HCT116 (cell line): ENCODE results near the gene MCRIP2. TPM values are rescaled to one million over a fixed set of nuclear protein-coding genes. Genes with fewer than 3 reads are reported as not detected.

Experiments
- ATAC-seq: fragments of 200-7000 bp; cut with Tn5 transposase; 2 replicates; pipeline ENCODE4 v1.9.1; 2020; ENCODE audit warnings: mild to moderate bottlenecking, moderate library complexity
- BruUV-seq: library from RNA; stranded (reverse); fragments of 400-500 nt; replicated peaks from 2 replicates; lab custom pipeline; 2021; lab: Mats Ljungman, UMichigan
- CTCF ChIA-PET: fragments of 300-600 bp; sonication (Branson Sonifier 250); formaldehyde crosslinking; loops from one replicate; lab custom pipeline; 2021; ENCODE audit warnings: antibody characterized with exemption; lab: Charles Lee
- POLR2A ChIA-PET: fragments of 300-600, 350-600 bp; sonication (Branson Sonifier 250); formaldehyde crosslinking; loops from one replicate; lab custom pipeline; 2021; ENCODE audit warnings: antibody characterized with exemption; lab: Charles Lee
- RAD21 ChIA-PET, 2 experiments: fragments of 300-600 bp; sonication (Branson Sonifier 250); formaldehyde crosslinking; loops; one replicate each; lab custom pipeline; 2023; ENCODE audit warnings: low total read pairs in 2 of 2; ENCODE audit not compliant: uncharacterized antibody in 2 of 2, unreplicated experiment in 2 of 2, low non-redundant PET in 1 of 2; lab: Charles Lee
- DNase-seq: peaks from one replicate; pipeline ENCODE4 v3.0.0-alpha.2; 2010; ENCODE audit warnings: low read depth, low spot score
- H2AFZ ChIP-seq: fragments of 200-600 bp; shearing (Covaris generic), sonication (generic); 2 replicates; pipeline ENCODE4 v1.6.1; 2017; ENCODE audit warnings: low read depth, mixed run types, mixed read lengths, antibody characterized with exemption, low read length; ENCODE audit not compliant: poor library complexity, severe bottlenecking
- H3K27ac ChIP-seq: 2 replicates; pipeline ENCODE4 v1.5.1; 2012; ENCODE audit warnings: low read depth, low read length
- H3K27me3 ChIP-seq: fragments of 200-600 bp; sonication (generic); 2 replicates; pipeline ENCODE4 v1.6.1; 2016; ENCODE audit warnings: mixed run types, low read length, mixed read lengths; ENCODE audit not compliant: insufficient read depth
- H3K36me3 ChIP-seq, 2 experiments: fragments of 200-500 bp in 1 of 2; fragments of 200-600 bp in 1 of 2; sonication (Bioruptor generic) in 1 of 2; sonication (generic) in 1 of 2; 2 replicates each; pipeline versions ENCODE4 v1.5.1 to v1.6.1; 2014 to 2016; ENCODE audit warnings: low read length in 2 of 2, inconsistent platforms in 1 of 2, mixed read lengths in 1 of 2, mixed run types in 1 of 2; ENCODE audit not compliant: insufficient read depth in 2 of 2, control insufficient read depth in 1 of 2
- H3K4me1 ChIP-seq, 2 experiments: fragments of 200-600 bp in 1 of 2; sonication (generic) in 1 of 2; 2 replicates each; pipeline versions ENCODE4 v1.5.1 to v1.6.1; 2012 to 2017; ENCODE audit warnings: low read length in 2 of 2, inconsistent platforms in 1 of 2, mild to moderate bottlenecking in 1 of 2, mixed read lengths in 1 of 2, mixed run types in 1 of 2, moderate library complexity in 1 of 2; ENCODE audit not compliant: insufficient read depth in 2 of 2, control insufficient read depth in 1 of 2
- H3K4me2 ChIP-seq: fragments of 200-600 bp; sonication (generic); 2 replicates; pipeline ENCODE4 v1.6.1; 2017; ENCODE audit warnings: mixed run types, low read length, mixed read lengths
- H3K4me3 ChIP-seq, 2 experiments: fragments of 200-600 bp in 1 of 2; sonication (generic) in 1 of 2; replicated peaks in 1 of 2; 2 replicates each; pipeline ENCODE4 v1.5.1; 2011 to 2016; ENCODE audit warnings: low read length in 2 of 2, control low read depth in 1 of 2, low read depth in 1 of 2, mild to moderate bottlenecking in 1 of 2, mixed read lengths in 1 of 2, mixed run types in 1 of 2
- H3K79me2 ChIP-seq: fragments of 200-600 bp; sonication (generic); 2 replicates; pipeline ENCODE4 v1.6.1; 2017; ENCODE audit warnings: mild to moderate bottlenecking, mixed run types, low read length, moderate library complexity, mixed read lengths; ENCODE audit not compliant: insufficient read depth
- H3K9ac ChIP-seq: fragments of 200-600 bp; sonication (generic); 2 replicates; pipeline ENCODE4 v1.6.1; 2016; ENCODE audit warnings: low read length, mixed read lengths
- H3K9me2 ChIP-seq: fragments of 200-600 bp; sonication (generic), shearing (Covaris generic); 2 replicates; pipeline ENCODE4 v1.6.1; 2017; ENCODE audit warnings: mixed run types, mild to moderate bottlenecking, moderate library complexity; ENCODE audit not compliant: insufficient read depth
- H3K9me3 ChIP-seq, 2 experiments: fragments of 200-500 bp in 1 of 2; fragments of 200-600 bp in 1 of 2; sonication (Bioruptor generic) in 1 of 2; sonication (generic) in 1 of 2; 2 replicates each; pipeline ENCODE4 v1.6.1; 2014 to 2017; ENCODE audit warnings: low read length in 2 of 2, mixed read lengths in 2 of 2, inconsistent platforms in 1 of 2, low read depth in 1 of 2, mild to moderate bottlenecking in 1 of 2, mixed run types in 1 of 2, moderate library complexity in 1 of 2; ENCODE audit not compliant: control insufficient read depth in 1 of 2, insufficient read depth in 1 of 2
- H4K20me1 ChIP-seq: fragments of 200-600 bp; sonication (generic), shearing (Covaris generic); 2 replicates; pipeline ENCODE4 v1.6.1; 2017; ENCODE audit warnings: mixed run types, mild to moderate bottlenecking, moderate library complexity; ENCODE audit not compliant: insufficient read depth
- ATF3 ChIP-seq: IDR thresholded peaks from 2 replicates; pipeline ENCODE4 v1.6.1; 2012
- CBX3 ChIP-seq: IDR thresholded peaks from 2 replicates; pipeline ENCODE4 v1.6.1; 2012; ENCODE audit warnings: low read depth
- CTCF ChIP-seq, 3 experiments: fragments of 200-600 bp in 1 of 3; sonication (generic) in 1 of 3; IDR thresholded peaks in 2 of 3; conservative IDR thresholded peaks in 1 of 3; 2 replicates each; pipeline ENCODE4 v1.5.1; 2012 to 2017; ENCODE audit warnings: low read depth in 2 of 3, low read length in 2 of 3, antibody characterized with exemption in 1 of 3, borderline replicate concordance in 1 of 3, control low read depth in 1 of 3, mild to moderate bottlenecking in 1 of 3, mixed read lengths in 1 of 3, mixed run types in 1 of 3, moderate library complexity in 1 of 3; ENCODE audit not compliant: insufficient read depth in 1 of 3
- ELF1 ChIP-seq: IDR thresholded peaks from 2 replicates; pipeline ENCODE4 v1.6.1; 2012; ENCODE audit warnings: low read depth, borderline replicate concordance
- EZH2 ChIP-seq: fragments of 200-600 bp; sonication (generic); IDR thresholded peaks from 2 replicates; pipeline ENCODE4 v1.6.1; 2017; ENCODE audit warnings: antibody characterized with exemption, mixed run types
- FOSL1 ChIP-seq: IDR thresholded peaks from 2 replicates; pipeline ENCODE4 v1.6.1; 2012; ENCODE audit warnings: low read depth
- JUND ChIP-seq: IDR thresholded peaks from 2 replicates; pipeline ENCODE4 v1.6.1; 2012
- POLR2A ChIP-seq: IDR thresholded peaks from 2 replicates; pipeline ENCODE4 v1.7.0; 2011; ENCODE audit warnings: borderline replicate concordance; ENCODE audit not compliant: insufficient read depth, insufficient read length; ENCODE audit errors: extremely low read depth
- RAD21 ChIP-seq: IDR thresholded peaks from 2 replicates; pipeline ENCODE4 v1.6.1; 2012; ENCODE audit warnings: low read depth, mild to moderate bottlenecking
- REST ChIP-seq: IDR thresholded peaks from 2 replicates; pipeline ENCODE4 v1.6.1; 2012; ENCODE audit warnings: low read depth
- SIN3A ChIP-seq: IDR thresholded peaks from 2 replicates; pipeline ENCODE4 v1.6.1; 2012; ENCODE audit warnings: low read depth
- SRF ChIP-seq: IDR thresholded peaks from 2 replicates; pipeline ENCODE4 v1.6.1; 2012; ENCODE audit warnings: low read depth
- ZBTB33 ChIP-seq: IDR thresholded peaks from 2 replicates; pipeline ENCODE4 v1.6.1; 2011; ENCODE audit warnings: mild to moderate bottlenecking, low read length, moderate library complexity; ENCODE audit not compliant: insufficient replicate concordance; ENCODE audit errors: extremely low read depth
- intact Hi-C: fragments of 100-400 bp; cut with micrococcal nuclease; formaldehyde crosslinking; loops from 2 replicates; pipeline ENCODE4 v1.10.0; 2022
- total RNA-seq: library from RNA; stranded (reverse); gene quantifications from one replicate; pipeline ENCODE4 v1.2.1, GENCODE V29; 2021; ENCODE audit not compliant: unreplicated experiment
- TF ChIP-seq, protein P1 (sequence below): IDR thresholded peaks from 2 replicates; pipeline ENCODE4 v1.6.1; 2012

MCRIP2 gene
- total RNA-seq, 1 experiment from 2014 or later: 34.9 TPM

DNA sequence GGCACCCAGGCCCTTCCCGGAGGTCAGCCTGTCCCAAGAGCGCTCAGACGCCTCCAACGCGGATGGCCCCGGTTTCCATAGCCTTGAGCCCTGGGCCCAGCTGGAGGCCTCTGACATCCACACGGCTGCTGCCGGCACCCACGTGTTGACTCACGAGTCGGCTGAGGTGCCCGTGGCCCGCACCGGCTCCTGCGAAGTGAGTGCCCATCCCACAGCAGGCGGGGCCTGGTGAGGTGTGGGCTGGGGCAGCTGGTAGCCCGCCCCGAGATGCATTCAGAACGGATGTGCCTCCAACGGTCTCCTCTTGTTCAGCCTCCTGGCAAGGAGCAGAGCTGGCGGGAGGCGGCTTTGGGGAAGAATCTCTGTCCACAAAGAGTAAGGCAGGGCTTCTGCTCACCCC, 10.2 kb downstream of the MCRIP2 start:
- H3K4me2 ChIP-seq: no peak overlapping the region
- RAD21 ChIA-PET: no interaction called here
- intact Hi-C loops: no loop called here
- TF ChIP-seq CBX3 (no peak), CTCF (IDR thresholded peaks at IDR 0.05 in 2 of 3, conservative IDR thresholded peaks at IDR 0.05 in 1 of 3; ENCODE audit: borderline replicate concordance in 1 of 3, insufficient read depth in 1 of 3, low read depth in 2 of 3, low read length in 2 of 3) (no peak), FOSL1 (no peak), JUND (no peak), ZBTB33 (no peak), ELF1 (no peak), SRF (no peak), POLR2A (no peak), EZH2 (no peak), RAD21 (no peak), ATF3 (no peak), SIN3A (no peak), REST (no peak)
- TF ChIP-seq, protein P1, sequence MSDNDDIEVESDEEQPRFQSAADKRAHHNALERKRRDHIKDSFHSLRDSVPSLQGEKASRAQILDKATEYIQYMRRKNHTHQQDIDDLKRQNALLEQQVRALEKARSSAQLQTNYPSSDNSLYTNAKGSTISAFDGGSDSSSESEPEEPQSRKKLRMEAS: no peak
- no peak for DNase-seq
- H3K4me3 ChIP-seq: no peak overlapping the region
- no peaks in the 10 kb centered on the region for H4K20me1 ChIP-seq
- peaks cover 17% of the 10 kb centered on the region for H3K79me2 ChIP-seq
- H2AFZ ChIP-seq: no peak overlapping the region
- no TSS peak for BruUV-seq
- CTCF ChIA-PET: interaction anchor here (1.0 kb wide), 1 partner anchor 32 kb away, joined by 3 read pairs; the partner anchor contains the start of gene JMJD8
- no peak overlapping the region for H3K27ac ChIP-seq
- POLR2A ChIA-PET: interaction anchor here (1.1 kb wide), 1 partner anchor 8 kb away, joined by 4 read pairs; no protein-coding TSS in a partner anchor
- H3K27me3 ChIP-seq: no peaks in the 10 kb centered on the region
- H3K9me2 ChIP-seq: no peaks in the 10 kb centered on the region
- H3K9me3 ChIP-seq: no peaks in the 10 kb centered on the region
- no peak overlapping the region for H3K9ac ChIP-seq
- H3K4me1 ChIP-seq: peaks cover 5 to 21% of the 10 kb centered on the region in 2 experiments; a peak in 2 of 4 replicates
- no peaks in the 10 kb centered on the region for H3K36me3 ChIP-seq
- ATAC-seq: no peak
